Epithelial cell of alveolus of lung (primary cell): Measurements from ENCODE around the gene SMIM7. TPM values are rescaled to one million over a fixed set of nuclear protein-coding genes. Genes with fewer than 3 reads are reported as not detected.

Experiments used
- total RNA-seq: library from RNA; depleted of rRNA; stranded (reverse); fragments of >200 nt; gene quantifications from 2 replicates; pipeline ENCODE4 v1.2.1, GENCODE V29; 2015

SMIM7 gene
- total RNA-seq: 68.1 and 100 TPM in 2 replicates

DNA sequence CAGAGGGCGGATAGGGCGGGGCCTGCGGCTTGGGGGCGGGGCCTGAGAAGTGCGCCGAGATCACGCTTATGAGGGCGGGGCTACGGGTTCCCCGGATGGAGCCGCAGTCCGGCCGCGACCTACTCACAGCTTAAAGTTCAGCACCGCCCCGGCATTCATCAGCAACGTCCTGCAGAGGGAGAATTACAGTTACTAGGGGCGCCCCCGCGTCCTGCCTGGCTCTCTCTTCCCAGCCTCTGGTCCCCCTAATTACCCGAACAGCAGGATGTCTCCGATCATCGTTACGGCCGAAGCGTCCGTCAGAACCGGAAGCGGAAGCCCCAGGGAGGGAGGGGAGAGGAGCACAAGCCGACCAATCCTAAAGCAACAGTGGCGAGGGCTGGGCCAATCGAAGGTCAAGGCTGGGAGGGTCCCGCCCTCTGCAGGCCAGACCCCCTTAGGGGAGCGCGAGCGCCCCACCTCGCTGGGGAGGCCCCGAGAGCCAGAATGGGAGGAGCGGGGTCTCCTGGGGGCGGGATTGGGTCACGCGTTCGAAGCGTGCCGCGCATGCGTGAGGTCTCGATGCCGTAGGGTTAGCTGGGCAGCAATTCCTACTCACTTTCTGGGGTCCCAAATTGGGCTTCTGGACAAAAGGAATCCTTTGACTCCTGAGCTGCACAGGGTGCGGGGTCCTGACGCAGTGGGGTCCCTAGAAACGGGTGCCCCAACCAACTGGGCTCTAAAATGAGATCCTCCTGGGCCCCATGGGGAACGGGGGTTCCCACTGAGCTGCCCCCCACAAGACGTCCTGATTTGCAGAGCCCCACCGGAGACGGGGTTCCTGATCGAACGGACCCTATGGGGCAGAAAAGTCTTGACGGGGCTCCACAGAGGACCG lies at the start of gene SMIM7:
Gene SMIM7 (minus strand): TSS at position 313 of the 877 bp plus-strand sequence. CDS start 34 bp downstream, at position 279.

DNA sequence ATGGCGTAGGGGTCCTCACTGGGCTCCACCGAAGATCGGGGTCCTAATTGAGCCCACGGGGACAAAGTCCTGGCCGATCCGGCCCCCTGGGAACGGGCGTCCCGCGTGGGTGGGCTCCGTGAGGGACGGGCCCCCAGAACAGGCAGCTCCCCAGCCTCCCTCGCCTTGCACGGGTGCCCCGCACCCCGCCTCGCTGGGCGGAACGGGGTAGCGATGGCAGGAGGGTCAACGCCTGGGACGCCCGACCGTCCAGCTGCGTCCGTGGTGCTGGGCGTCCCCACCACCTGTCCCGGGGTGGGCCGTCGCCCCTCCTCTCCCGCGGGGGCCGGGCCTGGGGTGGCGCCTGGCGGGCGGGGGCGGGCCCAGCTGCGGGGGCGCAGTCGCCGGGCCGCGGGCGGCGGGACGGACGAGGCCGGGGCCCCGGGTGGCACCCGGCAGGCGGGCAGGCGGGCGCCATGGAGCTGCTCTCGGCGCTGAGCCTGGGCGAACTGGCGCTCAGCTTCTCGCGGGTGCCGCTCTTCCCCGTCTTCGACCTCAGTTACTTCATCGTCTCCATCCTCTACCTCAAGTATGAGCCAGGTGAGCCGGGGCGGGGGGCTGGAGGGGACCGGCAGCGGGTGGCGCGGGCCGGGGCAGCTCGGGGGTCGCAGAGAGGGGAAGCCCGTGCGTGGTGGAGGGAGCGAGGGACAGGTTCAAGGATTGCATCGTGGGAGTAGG lies 977 bp upstream of the SMIM7 start, which contains the start of gene TMEM38A:
Gene TMEM38A (plus strand): TSS at position 377 of the 717 bp plus-strand sequence. CDS start 79 bp downstream, at position 456.

DNA sequence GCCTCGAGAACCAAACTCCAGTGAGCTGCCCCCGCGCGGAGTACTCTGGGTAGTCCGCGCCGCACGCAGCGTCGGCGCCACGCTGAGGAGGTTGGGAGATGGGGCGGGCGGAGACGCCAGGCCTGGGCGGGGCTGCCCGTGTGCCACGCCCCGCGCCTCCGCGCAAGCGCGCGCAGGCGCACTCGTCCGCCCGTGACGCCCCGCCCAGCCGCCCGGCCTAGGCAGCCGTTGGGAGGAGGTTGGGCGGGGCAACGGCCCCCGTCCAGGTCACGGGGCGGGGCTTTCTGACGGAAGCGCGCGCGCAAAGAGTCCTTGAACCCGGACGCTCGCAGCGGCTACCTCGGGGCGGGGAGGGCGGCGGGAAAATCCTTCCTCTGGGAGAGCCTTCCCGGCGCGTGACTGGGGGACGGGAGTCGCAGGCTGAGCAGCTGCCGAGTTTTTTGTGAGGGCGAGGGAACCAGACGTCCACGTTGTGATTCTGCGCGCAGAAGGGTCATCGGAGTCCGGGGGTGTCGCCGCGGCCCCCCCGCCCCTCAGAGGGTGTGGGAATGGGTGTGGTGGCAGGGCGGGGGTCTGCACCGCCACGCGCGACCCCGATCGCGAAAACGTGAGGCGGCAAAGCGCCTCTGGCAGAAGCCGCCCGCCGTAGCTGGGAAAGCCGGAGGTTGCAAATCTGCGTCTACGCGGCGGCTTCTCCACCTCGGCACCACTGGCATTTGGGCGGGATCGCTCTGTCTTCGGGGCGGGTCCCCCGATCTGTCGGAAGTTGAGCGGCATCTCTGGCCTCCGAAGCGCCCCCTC lies 31.6 kb downstream of the SMIM7 start, which contains the start of gene MED26:
Gene MED26 (minus strand): TSS at position 22 of the 801 bp plus-strand sequence. CDS start 261 bp downstream, outside the sequence.

Other genes with a start within 250 kb of the SMIM7 start
- 6.9 and 12.7 TPM in 2 replicates for gene EPS15L1, start 188.2 kb downstream of the SMIM7 start, total RNA-seq
- gene CALR3, start 164.0 kb downstream of the SMIM7 start, total RNA-seq: 0.39 and 0.56 TPM in 2 replicates
- gene C19orf44, start 163.8 kb downstream of the SMIM7 start, total RNA-seq: 3.2 and 3.8 TPM in 2 replicates
- gene CHERP, start 117.7 kb downstream of the SMIM7 start, total RNA-seq: 5.3 and 13.3 TPM in 2 replicates
- 34.3 and 35.2 TPM in 2 replicates for gene SLC35E1, start 87.7 kb downstream of the SMIM7 start, total RNA-seq
- 5.9 and 12.9 TPM in 2 replicates for gene MED26, start 31.9 kb downstream of the SMIM7 start, total RNA-seq
- 1.4 and 5.0 TPM in 2 replicates for gene TMEM38A, start 995 bp upstream of the SMIM7 start, total RNA-seq
- gene NWD1, start 59.7 kb upstream of the SMIM7 start, total RNA-seq: not detected in 2 replicates
- gene SIN3B, start 169.3 kb upstream of the SMIM7 start, total RNA-seq: 16.8 and 27.2 TPM in 2 replicates
- gene F2RL3, start 228.9 kb upstream of the SMIM7 start, total RNA-seq: 2.7 TPM in 1 of 2 replicates, not detected in the other